OCI-LY3 (cell line): Measurements from ENCODE around the gene OR2T3.
"Not testable (repeated sequence)": the region's sequence is repeated elsewhere in the genome, so short reads cannot be mapped to it uniquely, and the experiment has no call there.

Experiments
- H2AFZ ChIP-seq: fragments of 200-600, 300-600 bp; shearing (Covaris generic); 2 replicates; pipeline ENCODE4 v1.6.0; 2014; ENCODE audit warnings: antibody characterized with exemption, low read depth, low read length
- H3K27ac ChIP-seq: fragments of 200-600, 300-600 bp; sonication (generic); 2 replicates; pipeline ENCODE4 v1.5.1; 2014; ENCODE audit warnings: mild to moderate bottlenecking, low read length, moderate library complexity, mixed read lengths
- H3K27me3 ChIP-seq: fragments of 200-600, 300-600 bp; sonication (generic); 2 replicates; pipeline ENCODE4 v1.6.1; 2014; ENCODE audit warnings: low read depth, low read length, mixed read lengths
- H3K36me3 ChIP-seq: fragments of 200-600, 300-600 bp; sonication (generic); replicated peaks from 2 replicates; pipeline ENCODE3; 2014; ENCODE audit warnings: low read depth, low read length, mixed read lengths
- H3K4me1 ChIP-seq: fragments of 300-600, 200-600 bp; sonication (generic); 2 replicates; pipeline ENCODE4 v1.6.1; 2014; ENCODE audit warnings: low read length, mixed read lengths
- H3K4me2 ChIP-seq: fragments of 200-600, 300-600 bp; sonication (generic); 2 replicates; pipeline ENCODE4 v1.6.1; 2014; ENCODE audit warnings: low read length, mixed read lengths
- H3K4me3 ChIP-seq: fragments of 300-600, 200-600 bp; sonication (generic); 2 replicates; pipeline ENCODE4 v1.5.1; 2014; ENCODE audit warnings: antibody characterized with exemption, mild to moderate bottlenecking, low read length, moderate library complexity
- H3K79me2 ChIP-seq: fragments of 300-600, 200-600 bp; shearing (Covaris generic); 2 replicates; pipeline ENCODE4 v1.6.1; 2014; ENCODE audit warnings: mild to moderate bottlenecking, low read length, mixed read lengths
- H3K9ac ChIP-seq: fragments of 300-600, 200-600 bp; shearing (Covaris generic); 2 replicates; pipeline ENCODE4 v1.6.0; 2014; ENCODE audit warnings: mild to moderate bottlenecking, low read length, moderate library complexity
- H3K9me3 ChIP-seq: fragments of 200-600, 300-600 bp; shearing (Covaris generic); 2 replicates; pipeline ENCODE4 v1.6.1; 2014; ENCODE audit warnings: low read length, mixed read lengths; ENCODE audit not compliant: insufficient read depth
- H4K20me1 ChIP-seq: fragments of 200-600, 300-600 bp; sonication (generic); 2 replicates; pipeline ENCODE4 v1.6.1; 2016; ENCODE audit warnings: low read length, mixed read lengths; ENCODE audit not compliant: insufficient read depth
- EZH2phosphoT487 ChIP-seq: fragments of 200-600 bp; shearing (Covaris generic); IDR thresholded peaks from 2 replicates; pipeline ENCODE4 v1.6.1; 2018; ENCODE audit warnings: antibody characterized with exemption, mixed run types, low read depth
- TF ChIP-seq, protein P1 (sequence below): fragments of 200-600, 300-600 bp; sonication (generic); IDR thresholded peaks from 2 replicates; pipeline ENCODE4 v1.5.1; 2014; ENCODE audit warnings: antibody characterized with exemption, low read length, low read depth

Gene OR2T3

DNA sequence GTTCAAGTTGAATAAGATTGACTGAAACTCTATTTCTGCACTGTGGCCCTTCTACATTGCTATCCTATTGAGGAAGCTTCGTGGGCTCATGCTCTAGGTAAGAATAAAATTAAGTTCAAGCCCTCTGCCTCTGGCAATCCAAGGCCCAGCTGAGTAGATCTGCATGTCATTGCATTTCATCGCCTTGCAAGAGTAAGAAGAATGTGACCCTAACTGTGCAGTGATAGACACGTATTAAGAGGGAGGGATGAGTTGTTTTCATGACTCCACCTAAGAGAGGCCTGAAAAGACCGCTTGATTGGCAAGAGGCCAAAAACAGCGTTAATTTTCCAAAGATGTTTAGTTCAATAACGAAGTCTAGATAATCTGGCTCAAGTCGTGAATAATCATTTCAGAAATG is 14.0 kb upstream of the OR2T3 start:
- H3K9ac ChIP-seq, H3K4me3 ChIP-seq, H3K4me1 ChIP-seq, H3K4me2 ChIP-seq, H3K79me2 ChIP-seq, H3K27me3 ChIP-seq, H4K20me1 ChIP-seq, H3K27ac ChIP-seq, H3K36me3 ChIP-seq, H3K9me3 ChIP-seq, H2AFZ ChIP-seq: not testable (repeated sequence)

DNA sequence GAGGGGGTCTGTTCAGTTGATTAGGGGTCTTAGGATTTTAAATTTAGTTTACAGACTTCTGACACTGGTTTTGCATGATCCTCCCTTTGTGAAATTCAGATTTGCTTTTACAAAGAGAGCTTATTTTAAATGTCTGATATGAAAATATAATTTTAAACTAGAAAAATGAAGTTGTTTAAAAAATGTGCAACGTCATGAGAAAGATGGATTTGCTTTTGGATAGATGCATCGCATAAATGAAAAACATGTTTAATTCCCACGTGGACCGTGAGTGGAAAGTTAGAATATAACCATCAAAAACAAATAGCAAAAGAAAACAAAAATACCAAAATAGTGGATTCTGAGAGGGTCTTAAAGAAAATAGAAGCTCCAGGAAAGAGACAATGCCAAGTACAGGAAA is 2.0 kb upstream of the OR2T3 start:
- no peaks in the 10 kb centered on the region for H3K9me3 ChIP-seq
- TF ChIP-seq, protein P1, sequence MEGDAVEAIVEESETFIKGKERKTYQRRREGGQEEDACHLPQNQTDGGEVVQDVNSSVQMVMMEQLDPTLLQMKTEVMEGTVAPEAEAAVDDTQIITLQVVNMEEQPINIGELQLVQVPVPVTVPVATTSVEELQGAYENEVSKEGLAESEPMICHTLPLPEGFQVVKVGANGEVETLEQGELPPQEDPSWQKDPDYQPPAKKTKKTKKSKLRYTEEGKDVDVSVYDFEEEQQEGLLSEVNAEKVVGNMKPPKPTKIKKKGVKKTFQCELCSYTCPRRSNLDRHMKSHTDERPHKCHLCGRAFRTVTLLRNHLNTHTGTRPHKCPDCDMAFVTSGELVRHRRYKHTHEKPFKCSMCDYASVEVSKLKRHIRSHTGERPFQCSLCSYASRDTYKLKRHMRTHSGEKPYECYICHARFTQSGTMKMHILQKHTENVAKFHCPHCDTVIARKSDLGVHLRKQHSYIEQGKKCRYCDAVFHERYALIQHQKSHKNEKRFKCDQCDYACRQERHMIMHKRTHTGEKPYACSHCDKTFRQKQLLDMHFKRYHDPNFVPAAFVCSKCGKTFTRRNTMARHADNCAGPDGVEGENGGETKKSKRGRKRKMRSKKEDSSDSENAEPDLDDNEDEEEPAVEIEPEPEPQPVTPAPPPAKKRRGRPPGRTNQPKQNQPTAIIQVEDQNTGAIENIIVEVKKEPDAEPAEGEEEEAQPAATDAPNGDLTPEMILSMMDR, result no peak
- no peak for TF ChIP-seq EZH2phosphoT487
- H3K27ac ChIP-seq, result no peak overlapping the region
- no peak overlapping the region for H2AFZ ChIP-seq
- no peaks in the 10 kb centered on the region for H3K27me3 ChIP-seq
- no peaks in the 10 kb centered on the region for H3K4me1 ChIP-seq
- H3K4me3 ChIP-seq, result no peak overlapping the region
- no peaks in the 10 kb centered on the region for H3K79me2 ChIP-seq
- H3K36me3 ChIP-seq, result no peaks in the 10 kb centered on the region
- no peaks in the 10 kb centered on the region for H4K20me1 ChIP-seq
- H3K4me2 ChIP-seq, result no peak overlapping the region
- H3K9ac ChIP-seq, result no peak overlapping the region

DNA sequence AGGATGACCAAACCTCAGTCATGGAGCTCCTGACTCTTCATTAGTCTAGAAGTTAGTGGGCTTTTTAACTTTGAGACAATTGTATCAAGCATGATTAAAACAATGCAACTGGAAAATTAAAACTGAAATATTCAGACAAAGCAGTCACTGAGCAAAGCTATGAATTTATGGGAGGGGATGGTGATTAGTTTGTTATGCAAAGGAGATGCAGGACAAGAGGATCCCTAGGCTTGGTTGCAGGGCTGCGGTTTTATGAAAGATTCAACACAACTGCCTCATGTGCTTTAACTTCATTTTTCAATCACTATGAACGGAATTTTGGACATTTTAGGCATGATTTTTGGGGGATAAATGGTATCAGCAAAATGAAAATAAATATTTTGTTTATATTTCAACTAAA is 1.0 kb upstream of the OR2T3 start:
- not testable (repeated sequence) for H3K27me3 ChIP-seq, H3K4me1 ChIP-seq, H3K36me3 ChIP-seq, H3K4me3 ChIP-seq, H3K9ac ChIP-seq, H3K79me2 ChIP-seq, H4K20me1 ChIP-seq, H2AFZ ChIP-seq, H3K27ac ChIP-seq, H3K9me3 ChIP-seq, H3K4me2 ChIP-seq

DNA sequence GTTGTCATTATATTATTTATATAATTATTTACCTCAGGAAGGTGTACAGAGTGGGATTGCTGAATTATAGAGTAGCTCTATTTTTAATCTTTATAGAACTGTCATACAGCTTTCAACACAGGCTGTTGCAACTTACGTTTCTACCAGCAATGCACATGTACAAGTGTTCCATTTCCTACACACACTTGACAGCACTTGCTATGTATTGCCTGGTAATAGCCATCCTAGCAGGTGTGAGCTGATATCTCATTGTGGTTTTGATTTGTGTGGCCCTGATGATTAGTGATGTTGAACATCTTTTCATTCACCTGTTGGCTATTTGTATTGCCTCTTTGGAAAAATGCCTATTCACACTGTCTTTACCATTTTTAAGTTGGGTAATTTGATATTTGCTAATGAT is 2.5 kb downstream of the OR2T3 start:
- H3K27ac ChIP-seq, H3K27me3 ChIP-seq, H3K9ac ChIP-seq, H3K4me3 ChIP-seq, H3K4me1 ChIP-seq, H3K36me3 ChIP-seq, H3K4me2 ChIP-seq, H2AFZ ChIP-seq, H4K20me1 ChIP-seq, H3K79me2 ChIP-seq, H3K9me3 ChIP-seq: not testable (repeated sequence)

DNA sequence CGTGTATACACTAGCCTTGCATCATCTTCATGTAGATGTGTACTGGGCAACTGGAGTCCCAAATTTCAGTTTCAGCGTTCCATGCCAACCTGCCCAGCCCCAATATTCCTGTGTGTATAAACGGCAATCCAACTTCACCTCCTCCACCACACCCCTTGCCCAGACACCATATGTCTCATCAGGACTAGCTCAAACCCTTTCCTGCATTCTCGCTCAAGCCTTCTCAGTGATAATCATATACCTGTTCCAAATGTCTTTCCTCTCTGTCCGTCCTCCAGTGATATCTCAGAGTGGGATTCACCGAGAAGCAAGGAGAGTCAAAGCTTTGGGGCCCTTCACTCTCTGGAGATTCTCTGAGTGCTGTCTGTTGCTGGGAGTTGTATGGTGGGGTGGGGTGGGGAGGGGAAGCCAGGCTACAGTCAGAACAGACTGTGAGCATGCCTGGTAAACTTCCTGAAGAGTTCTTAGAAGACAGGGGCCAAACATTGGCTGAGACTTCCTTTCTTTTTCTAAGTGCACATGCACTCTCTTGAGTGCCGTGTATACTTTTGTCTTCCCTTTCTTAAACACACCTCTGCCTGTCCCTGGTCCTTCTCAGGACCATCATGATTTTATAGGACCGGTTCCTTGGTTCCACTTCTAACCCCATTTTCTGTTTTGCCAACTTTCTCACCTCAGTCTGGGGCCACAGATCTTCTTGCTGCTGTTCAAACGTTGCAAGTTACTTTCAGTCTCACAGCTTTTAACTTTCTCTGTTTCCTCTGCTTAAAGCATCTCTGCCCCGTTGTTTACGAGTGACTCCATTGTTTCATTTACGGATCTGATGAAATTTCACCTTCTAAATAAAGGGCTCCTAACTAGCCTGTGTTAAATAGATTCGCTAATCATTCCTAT is 8.8 kb downstream of the OR2T3 start:
- not testable (repeated sequence) for H3K27me3 ChIP-seq, H3K27ac ChIP-seq, H3K9me3 ChIP-seq, H4K20me1 ChIP-seq, H3K36me3 ChIP-seq, H3K9ac ChIP-seq, H3K79me2 ChIP-seq, H2AFZ ChIP-seq, H3K4me3 ChIP-seq, H3K4me1 ChIP-seq
- H3K4me2 ChIP-seq, result peak overlapping the region; percentile 6; the same call in 1 of the 2 replicates

DNA sequence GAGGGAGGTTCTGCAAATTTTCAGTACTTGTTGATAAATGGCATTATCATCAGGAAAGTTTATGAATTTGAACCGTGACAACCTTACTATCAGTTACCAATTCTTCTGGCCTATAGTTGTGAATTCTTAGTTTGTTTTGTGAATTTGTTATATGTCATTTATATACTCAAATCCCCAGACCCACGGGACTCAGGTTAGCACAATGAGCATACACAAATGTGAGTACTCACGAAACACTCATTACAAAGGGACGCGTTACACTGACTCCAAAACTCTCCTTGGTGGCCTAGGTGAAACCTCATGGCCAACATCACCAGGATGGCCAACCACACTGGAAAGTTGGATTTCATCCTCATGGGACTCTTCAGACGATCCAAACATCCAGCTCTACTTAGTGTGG is 15.1 kb downstream of the OR2T3 start, which contains the start of gene OR2T5:
TSS of gene OR2T5 (plus strand) at position 301 of the 400 bp plus-strand sequence. CDS start at position 301, 0 bp downstream.
- H3K79me2 ChIP-seq, H3K4me2 ChIP-seq, H3K4me1 ChIP-seq, H3K27me3 ChIP-seq, H2AFZ ChIP-seq, H4K20me1 ChIP-seq, H3K9ac ChIP-seq, H3K9me3 ChIP-seq, H3K27ac ChIP-seq, H3K36me3 ChIP-seq, H3K4me3 ChIP-seq: not testable (repeated sequence)

DNA sequence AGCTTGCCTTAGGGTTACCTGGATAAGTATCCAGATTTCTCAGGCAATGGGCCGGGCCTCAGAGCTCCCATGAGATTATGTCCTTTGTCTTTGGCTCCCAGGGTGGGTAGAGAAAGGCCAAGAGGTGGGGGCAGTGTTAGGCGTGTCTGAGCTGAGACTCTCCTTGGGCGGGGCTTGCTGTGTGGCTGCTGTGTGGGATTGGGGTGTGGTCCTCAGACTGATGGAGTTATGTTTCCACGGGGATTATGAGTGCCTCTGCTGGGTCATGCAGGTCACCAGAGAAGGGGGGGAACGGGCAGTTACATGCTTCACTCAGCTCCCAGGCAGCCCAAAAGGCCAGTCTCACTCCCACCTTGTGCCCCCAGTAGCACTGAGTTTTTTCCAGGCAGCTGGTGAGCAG is 23.5 kb downstream of the OR2T3 start:
- H3K9me3 ChIP-seq, H3K79me2 ChIP-seq, H3K4me1 ChIP-seq, H3K9ac ChIP-seq, H3K27ac ChIP-seq, H3K4me3 ChIP-seq, H4K20me1 ChIP-seq, H2AFZ ChIP-seq, H3K27me3 ChIP-seq, H3K4me2 ChIP-seq, H3K36me3 ChIP-seq: not testable (repeated sequence)

DNA sequence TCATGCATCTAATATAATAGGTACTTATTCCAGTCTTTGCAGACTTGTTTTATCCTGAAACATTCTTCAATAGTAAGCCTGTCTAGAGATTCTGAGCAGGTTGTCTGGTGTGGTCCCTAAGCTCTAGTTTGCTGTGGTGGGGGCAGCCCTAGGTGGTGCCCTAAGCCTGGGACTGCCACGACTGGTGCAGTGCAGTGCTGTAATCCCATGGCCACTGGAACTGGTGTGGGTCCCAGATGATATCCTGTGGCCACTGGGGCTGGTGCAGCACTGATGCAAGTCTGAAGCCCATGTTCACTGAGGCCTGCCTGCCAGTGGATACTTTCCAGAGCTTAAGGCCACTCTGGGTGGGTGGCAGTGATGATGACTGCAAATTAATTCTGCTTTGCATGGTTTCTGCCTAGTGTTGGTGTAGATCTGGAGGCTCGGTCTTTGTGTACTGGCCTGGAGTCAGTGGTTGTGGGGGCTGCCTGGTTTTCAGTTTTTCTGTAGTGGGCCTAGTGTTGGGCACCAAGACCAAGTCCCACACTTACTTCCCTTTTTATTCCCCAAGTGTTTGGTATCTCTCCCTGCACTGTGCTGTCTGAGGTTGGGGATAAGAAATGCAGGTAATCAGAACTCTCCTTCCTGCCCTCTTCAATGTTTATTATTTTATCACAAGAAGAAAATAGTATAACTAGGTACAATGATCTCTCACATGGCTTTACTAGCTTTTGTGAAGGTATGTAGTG is 27.3 kb downstream of the OR2T3 start:
- H3K36me3 ChIP-seq, H3K4me1 ChIP-seq, H3K79me2 ChIP-seq, H2AFZ ChIP-seq, H3K9ac ChIP-seq, H3K27ac ChIP-seq, H3K9me3 ChIP-seq, H3K4me2 ChIP-seq, H3K4me3 ChIP-seq, H3K27me3 ChIP-seq, H4K20me1 ChIP-seq: not testable (repeated sequence)
